ENCODE measurements around the gene RIOK3. TPM values are rescaled to one million over a fixed set of nuclear protein-coding genes. Genes with fewer than 3 reads are reported as not detected.
A peak's percentile ranks its signal among the peaks of the same experiment; 100 is the strongest.

The RIOK3 gene
- total and polyA plus RNA-seq, 10 of the 15 experiments (the other 5 are each of a cell fraction or from before 2014, with no cell fraction given): 18.0 to 87.5 (median 53.8) TPM

- Histone ChIP-seq H3K27me3 (replicated peaks in 1 of 2; ENCODE audit: control insufficient read depth in 2 of 2, insufficient read depth in 2 of 2, low read length in 1 of 2) (no peaks in the 10 kb centered on the region), H3K9ac (ENCODE audit: control insufficient read depth, insufficient read depth, low read length) (no peak overlapping the region), H3K36me3 (ENCODE audit: control insufficient read depth in 2 of 2, insufficient read depth in 2 of 2, low read length in 1 of 2) (no peaks in the 10 kb centered on the region), H3K27ac (ENCODE audit: control insufficient read depth, insufficient read depth) (no peak overlapping the region), H3K4me2 (ENCODE audit: control insufficient read depth, insufficient read depth) (peak overlapping the region; percentile 93), H3K9me3 (replicated peaks; ENCODE audit: control insufficient read depth, insufficient read depth, low read length) (no peaks in the 10 kb centered on the region; the same call in 2 of the 3 replicates), H3K79me2 (ENCODE audit: control insufficient read depth, insufficient read depth, low read length) (peaks cover 8% of the 10 kb centered on the region), H2AFZ (ENCODE audit: control insufficient read depth, low read depth, low read length) (peak overlapping the region; percentile 90), H3K4me3 (peak overlapping the region; percentile 53; the same call in 1 of the 2 replicates), H3K4me1 (ENCODE audit: control insufficient read depth, insufficient read depth, low read length) (no peaks in the 10 kb centered on the region; the same call in 1 of the 2 replicates), H4K20me1 (ENCODE audit: control insufficient read depth, insufficient read depth) (no peaks in the 10 kb centered on the region)
- intact Hi-C loops (cut with micrococcal nuclease; ENCODE audit: unreplicated experiment) (no loop called here), in situ Hi-C loops (cut with MboI) (no loop called here)
- peak; percentile 13; the same call in 2 of the 3 replicates for ATAC-seq
- SMC1A ChIA-PET (ENCODE audit: uncharacterized antibody, unreplicated experiment): interaction anchor here (2.0 kb wide), 1 partner anchor 9 kb away, joined by 4 read pairs; no protein-coding TSS in a partner anchor
- no peak for FAIRE-seq
- CTCF ChIA-PET: interaction anchor here (0.6 to 1.1 kb wide), 2 partner anchors 10 to 127 kb away, joined by 3 read pairs; no protein-coding TSS in a partner anchor
- no peak for DNase-seq (ENCODE audit: low read depth, low spot score)
- RAD21 ChIA-PET (ENCODE audit: unreplicated experiment): interaction anchor here (1.5 kb wide), 1 partner anchor 22 kb away, joined by 3 read pairs; no protein-coding TSS in a partner anchor
- WGBS (ENCODE audit: insufficient coverage, insufficient replicate concordance, low lambda C conversion rate, missing lambda C conversion rate): 46% methylated on average over 11 of the region's 11 CpGs
- BruUV-seq (replicated peaks): no TSS peak
- POLR2A ChIA-PET: no interaction called here
- TF ChIP-seq SUPT20H (IDR thresholded peaks at IDR 0.05; ENCODE audit: borderline replicate concordance, control insufficient read depth, low read depth, low read length) (no peak), PAX8 (IDR thresholded peaks at IDR 0.05) (no peak), REST (IDR thresholded peaks at IDR 0.05; ENCODE audit: low read depth, low read length) (no peak), RUNX3 (IDR thresholded peaks at IDR 0.05; ENCODE audit: low read length) (no peak), ETV6 (conservative IDR thresholded peaks at IDR 0.05 in 1 of 2, IDR thresholded peaks at IDR 0.05 in 1 of 2; ENCODE audit: borderline replicate concordance in 1 of 2, low read depth in 1 of 2) (no peak), CTCF (IDR thresholded peaks at IDR 0.05 in 2 of 3, conservative IDR thresholded peaks at IDR 0.05 in 1 of 3; ENCODE audit: control insufficient read depth in 2 of 3, extremely low read depth in 1 of 3, insufficient read depth in 1 of 3, low read depth in 3 of 3, low read length in 3 of 3) (no peak), TCF7 (IDR thresholded peaks at IDR 0.05; ENCODE audit: borderline replicate concordance) (no peak), PAX5 (IDR thresholded peaks at IDR 0.05; ENCODE audit: borderline replicate concordance, low read depth, low read length) (no peak), NFYA (IDR thresholded peaks at IDR 0.05; ENCODE audit: borderline replicate concordance, low read depth, low read length) (no peak), ZNF687 (IDR thresholded peaks at IDR 0.05) (no peak), TAF1 (IDR thresholded peaks at IDR 0.05; ENCODE audit: borderline replicate concordance, low read depth, low read length) (no peak)
These were observed 14.3 kb upstream of the RIOK3 start for GRCh38 chr18:23438608-23439366.

Measured in GM12878 (cell line).